GM18498 (cell line): Measurements from ENCODE around the gene IFNA13.
A peak's percentile ranks its signal among the peaks of the same experiment; 100 is the strongest.

ENCODE experiments used
- ATAC-seq: cut with Tn5 transposase; IDR thresholded peaks from one replicate; pipeline ENCODE4 v1.9.1; 2021; ENCODE audit warnings: mild to moderate bottlenecking, moderate library complexity; ENCODE audit not compliant: unreplicated experiment

Gene IFNA13

GRCh38 chr9:21362287-21362686, 5.6 kb downstream of the IFNA13 start:
- no peak for ATAC-seq

GRCh38 chr9:21357479-21358460, 10.1 kb downstream of the IFNA13 start:
- ATAC-seq: peak; percentile 90

GRCh38 chr9:21350787-21351186, 17.1 kb downstream of the IFNA13 start, which contains the start of gene IFNA6:
IFNA6 (minus strand) TSS chr9:21350887; CDS start chr9:21350887, 0 bp downstream.
- no peak for ATAC-seq

- no peak for ATAC-seq
These were observed 19.4 kb downstream of the IFNA13 start for GRCh38 chr9:21348430-21348970.

GRCh38 chr9:21340735-21341134, 27.1 kb downstream of the IFNA13 start:
- ATAC-seq: no peak

- no peak for ATAC-seq
These were observed 31.4 kb downstream of the IFNA13 start for GRCh38 chr9:21336457-21336856.

GRCh38 chr9:21334701-21335632, 32.9 kb downstream of the IFNA13 start, which contains the start of gene KLHL9:
KLHL9 (minus strand) TSS chr9:21335404; CDS start chr9:21334859, 545 bp downstream.
- ATAC-seq: peak; percentile 91

GRCh38 chr9:21333226-21333625, 34.6 kb downstream of the IFNA13 start:
- no peak for ATAC-seq

GRCh38 chr9:21331676-21332402, 36.0 kb downstream of the IFNA13 start:
- no peak for ATAC-seq

- ATAC-seq: peak; percentile 89
These were observed 41.2 kb downstream of the IFNA13 start for GRCh38 chr9:21326526-21327139.

- no peak for ATAC-seq
These were observed 43.8 kb downstream of the IFNA13 start for GRCh38 chr9:21324047-21324446.

- no peak for ATAC-seq
These were observed 44.9 kb downstream of the IFNA13 start for GRCh38 chr9:21322911-21323461.

GRCh38 chr9:21320465-21320864, 47.4 kb downstream of the IFNA13 start:
- ATAC-seq: no peak

GRCh38 chr9:21317956-21318923, 49.6 kb downstream of the IFNA13 start:
- ATAC-seq: peak; percentile 77
